Fibroblast of the conjunctiva (primary cell): ENCODE measurements around the gene HKDC1.
"Not testable (repeated sequence)": the region's sequence is repeated elsewhere in the genome, so short reads cannot be mapped to it uniquely, and the experiment has no call there.

Experiments
- DNase-seq: peaks from one replicate; pipeline ENCODE4 v3.0.0-alpha.2; 2010; ENCODE audit warnings: low read depth

The HKDC1 gene

GRCh38 chr10:69220041-69220451 is at the start of gene HKDC1:
Gene HKDC1, plus strand, starts transcription at chr10:69220332. Its CDS starts 104 bp downstream, at chr10:69220436.
- DNase-seq: no peak

GRCh38 chr10:69172241-69172982 is 47.7 kb upstream of the HKDC1 start:
- no peak for DNase-seq

- DNase-seq: not testable (repeated sequence)
These were observed 44.8 kb upstream of the HKDC1 start for GRCh38 chr10:69175326-69175725.

GRCh38 chr10:69176823-69177222 is 43.3 kb upstream of the HKDC1 start:
- no peak for DNase-seq

GRCh38 chr10:69179089-69179742 is 40.9 kb upstream of the HKDC1 start:
- DNase-seq: peak; percentile 33

- peak; percentile 97 for DNase-seq
These were observed 40.2 kb upstream of the HKDC1 start, which contains the start of gene SUPV3L1 for GRCh38 chr10:69179743-69180524. Gene SUPV3L1, plus strand, starts transcription at chr10:69180234. Its CDS starts 58 bp downstream, at chr10:69180292.

GRCh38 chr10:69180525-69181204 is 39.5 kb upstream of the HKDC1 start:
- no peak for DNase-seq

GRCh38 chr10:69181433-69181832 is 38.7 kb upstream of the HKDC1 start:
- no peak for DNase-seq

GRCh38 chr10:69182005-69182404 is 38.1 kb upstream of the HKDC1 start:
- no peak for DNase-seq

GRCh38 chr10:69186524-69186923 is 33.6 kb upstream of the HKDC1 start:
- DNase-seq: no peak

GRCh38 chr10:69201045-69201444 is 19.1 kb upstream of the HKDC1 start:
- DNase-seq: no peak

GRCh38 chr10:69202332-69202731 is 17.8 kb upstream of the HKDC1 start:
- peak; percentile 87 for DNase-seq

GRCh38 chr10:69208761-69209160 is 11.4 kb upstream of the HKDC1 start:
- no peak for DNase-seq

GRCh38 chr10:69209787-69210484 is 10.2 kb upstream of the HKDC1 start:
- no peak for DNase-seq

- no peak for DNase-seq
These were observed 9.0 kb upstream of the HKDC1 start for GRCh38 chr10:69211104-69211503.

- no peak for DNase-seq
These were observed 8.6 kb upstream of the HKDC1 start for GRCh38 chr10:69211524-69211923.

- no peak for DNase-seq
These were observed 6.4 kb upstream of the HKDC1 start for GRCh38 chr10:69213591-69214311.

GRCh38 chr10:69214666-69215131 is 5.4 kb upstream of the HKDC1 start:
- DNase-seq: no peak

GRCh38 chr10:69215405-69216171 is 4.5 kb upstream of the HKDC1 start:
- DNase-seq: no peak

GRCh38 chr10:69216577-69217118 is 3.5 kb upstream of the HKDC1 start:
- DNase-seq: no peak
